Lower leg skin (tissue), 3 donors: ENCODE data around the gene ST3GAL3.

ENCODE experiments used
- POLR2A ChIP-seq, 2 donors: fragments of 450-650 bp; IDR thresholded peaks; one replicate each; pipeline ENCODE4 v1.6.1; 2016 to 2017; ENCODE audit warnings: antibody characterized with exemption in 2 of 2, mild to moderate bottlenecking in 1 of 2, moderate library complexity in 1 of 2
- TF ChIP-seq, protein P1 (sequence below), 3 donors: fragments of 450-650 bp; IDR thresholded peaks; one replicate each; pipeline ENCODE4 v1.5.1; 2016; ENCODE audit warnings: antibody characterized with exemption in 3 of 3, mild to moderate bottlenecking in 3 of 3, moderate library complexity in 2 of 3

DNA sequence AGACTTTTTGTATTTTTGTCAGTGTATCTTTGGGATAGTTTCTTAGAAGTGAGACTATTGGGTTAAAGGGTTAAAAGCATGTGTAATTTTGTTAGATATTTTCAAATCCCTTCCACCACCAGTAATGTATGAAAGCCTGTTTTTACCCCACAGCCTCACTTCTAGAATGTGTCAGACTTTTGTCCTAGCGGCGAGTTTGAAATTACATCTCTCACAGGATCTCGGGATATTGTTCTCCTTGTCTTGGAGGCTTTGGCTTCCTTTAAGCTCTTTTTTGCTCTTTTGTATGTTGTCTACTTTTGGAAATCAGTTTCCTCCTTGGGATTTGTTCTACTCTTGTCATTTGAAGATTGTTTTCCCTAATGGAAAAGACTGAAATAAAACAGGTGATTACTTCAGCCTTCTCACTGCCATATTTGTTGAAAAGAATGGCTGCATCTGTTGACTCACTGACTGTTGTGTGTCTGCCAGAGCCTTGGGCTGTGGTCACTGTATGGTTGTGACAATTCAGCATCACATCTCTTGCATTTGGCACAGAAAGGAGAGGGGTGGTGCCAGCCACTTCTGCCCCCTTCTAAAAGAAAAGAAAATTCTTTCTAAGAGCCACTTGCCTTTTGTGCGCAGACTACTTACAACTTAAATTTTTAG, 22.6 kb downstream of the ST3GAL3 start:
- TF ChIP-seq, protein P1, sequence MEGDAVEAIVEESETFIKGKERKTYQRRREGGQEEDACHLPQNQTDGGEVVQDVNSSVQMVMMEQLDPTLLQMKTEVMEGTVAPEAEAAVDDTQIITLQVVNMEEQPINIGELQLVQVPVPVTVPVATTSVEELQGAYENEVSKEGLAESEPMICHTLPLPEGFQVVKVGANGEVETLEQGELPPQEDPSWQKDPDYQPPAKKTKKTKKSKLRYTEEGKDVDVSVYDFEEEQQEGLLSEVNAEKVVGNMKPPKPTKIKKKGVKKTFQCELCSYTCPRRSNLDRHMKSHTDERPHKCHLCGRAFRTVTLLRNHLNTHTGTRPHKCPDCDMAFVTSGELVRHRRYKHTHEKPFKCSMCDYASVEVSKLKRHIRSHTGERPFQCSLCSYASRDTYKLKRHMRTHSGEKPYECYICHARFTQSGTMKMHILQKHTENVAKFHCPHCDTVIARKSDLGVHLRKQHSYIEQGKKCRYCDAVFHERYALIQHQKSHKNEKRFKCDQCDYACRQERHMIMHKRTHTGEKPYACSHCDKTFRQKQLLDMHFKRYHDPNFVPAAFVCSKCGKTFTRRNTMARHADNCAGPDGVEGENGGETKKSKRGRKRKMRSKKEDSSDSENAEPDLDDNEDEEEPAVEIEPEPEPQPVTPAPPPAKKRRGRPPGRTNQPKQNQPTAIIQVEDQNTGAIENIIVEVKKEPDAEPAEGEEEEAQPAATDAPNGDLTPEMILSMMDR (IDR thresholded peaks at IDR 0.05) = no peak
- no peak for TF ChIP-seq POLR2A (IDR thresholded peaks at IDR 0.05)
